Activated gamma-delta T cell treated with Interleukin-2 at 50 U/mL for 16 hours (primary cell): ENCODE results near the gene FOXK2.
A peak's percentile ranks its signal among the peaks of the same experiment; 100 is the strongest.
"Not testable (repeated sequence)": the region's sequence is repeated elsewhere in the genome, so short reads cannot be mapped to it uniquely, and the experiment has no call there.

Experiments used
- DNase-seq: peaks from one replicate; pipeline ENCODE4 v3.0.0-alpha.2; 2020

The FOXK2 gene

DNA sequence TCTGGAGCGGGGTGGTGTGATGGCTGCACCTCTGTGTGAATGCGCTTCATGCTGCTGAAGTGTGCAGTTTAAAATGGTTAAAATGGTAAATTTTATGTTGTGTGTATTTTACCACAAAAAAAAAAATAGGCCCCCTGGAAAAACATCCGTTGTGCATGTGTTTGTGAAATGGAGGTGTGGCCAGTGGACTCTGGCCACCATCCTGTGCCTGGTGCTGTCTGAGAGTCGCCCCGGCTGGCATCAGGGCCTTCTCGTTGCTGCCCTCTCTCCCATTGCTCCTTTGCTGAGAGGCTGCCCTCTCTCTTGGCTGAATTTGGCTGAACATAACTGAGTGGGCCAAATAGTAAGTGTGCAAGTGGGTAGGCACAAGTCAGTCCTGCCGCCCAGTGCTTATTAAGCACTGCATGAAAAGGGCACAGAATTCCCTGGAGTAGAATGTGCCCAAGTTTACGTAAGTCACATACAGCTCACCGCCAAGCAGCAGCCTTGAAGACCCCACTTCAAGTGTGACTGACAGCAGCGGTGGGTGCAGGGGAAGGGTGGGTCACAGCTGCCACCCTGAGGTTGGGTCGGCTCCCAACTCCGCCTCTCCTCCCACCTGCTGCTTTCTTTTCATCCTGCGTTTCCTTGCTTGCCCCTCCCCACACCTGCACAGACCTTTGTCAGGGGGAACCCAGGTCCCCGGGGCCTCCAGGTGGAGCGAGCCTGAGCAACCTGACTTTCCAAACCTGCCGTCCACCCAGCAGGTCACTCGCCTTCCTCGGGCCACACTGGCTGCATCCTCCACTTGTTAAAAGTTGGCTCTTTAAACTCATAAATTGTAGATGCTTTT, 46.8 kb downstream of the FOXK2 start:
- DNase-seq = no peak

GRCh38 chr17:82567286-82567685, 47.8 kb downstream of the FOXK2 start:
- no peak for DNase-seq

DNA sequence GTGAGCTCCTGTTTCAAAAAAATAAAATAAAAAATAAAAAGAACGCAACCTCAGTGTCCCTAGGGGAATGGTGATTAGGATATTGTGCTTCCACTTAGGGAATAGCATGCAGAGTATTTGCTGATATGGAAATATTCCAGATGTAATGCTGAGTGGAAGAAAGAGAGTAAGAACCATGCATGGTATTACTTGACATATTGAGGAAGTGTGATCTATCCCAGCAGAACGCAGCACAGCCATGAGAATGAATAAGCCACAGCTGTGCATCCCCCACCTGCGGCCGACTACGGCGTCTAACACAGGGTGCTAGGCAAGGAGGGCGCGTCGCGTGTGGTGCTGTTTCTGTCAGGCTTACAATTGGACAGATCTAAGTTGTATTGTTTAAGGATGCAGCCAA, 49.5 kb downstream of the FOXK2 start:
- DNase-seq = no peak

- DNase-seq = no peak
Observed at GRCh38 chr17:82569621-82570020, 50.1 kb downstream of the FOXK2 start.

DNA sequence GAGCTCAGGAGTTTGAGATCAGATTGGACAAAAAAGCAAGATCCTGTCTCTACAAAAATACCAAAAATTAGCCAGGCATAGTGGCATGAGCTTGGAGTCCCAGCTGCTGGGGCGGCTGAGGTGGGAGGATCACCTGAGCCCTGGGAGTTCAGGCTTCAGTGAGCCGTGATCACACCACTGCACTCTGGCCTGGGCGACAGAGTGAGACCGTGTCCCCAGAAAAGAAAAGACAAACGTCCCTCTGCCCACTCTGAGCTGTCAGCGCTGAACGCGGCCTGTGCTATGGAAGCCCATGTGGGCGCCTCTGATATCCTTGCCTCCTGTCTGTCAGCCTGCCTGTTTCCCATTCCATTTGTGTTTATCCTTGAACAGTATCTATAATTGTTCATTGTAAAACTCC, 50.7 kb downstream of the FOXK2 start:
- DNase-seq = no peak

DNA sequence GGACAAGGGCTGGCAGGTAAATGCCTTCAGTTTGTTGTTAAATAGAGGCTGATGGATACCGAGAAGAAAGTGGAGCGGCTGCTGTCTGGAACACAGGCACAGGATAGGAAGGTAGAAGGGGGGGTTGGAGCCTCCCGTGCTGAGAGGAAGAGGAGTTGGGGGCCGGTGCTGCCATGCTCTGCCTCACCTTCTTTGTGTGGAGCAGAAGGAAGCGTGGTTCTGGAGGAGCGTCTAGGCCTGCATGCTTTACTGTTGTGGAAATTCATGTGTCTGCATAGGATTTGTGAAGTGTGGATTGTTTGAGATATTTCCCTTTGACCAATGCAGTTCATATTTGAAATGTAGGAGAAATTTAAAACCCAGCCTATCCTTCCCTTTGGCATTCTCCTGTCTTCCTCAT, 52.3 kb downstream of the FOXK2 start:
- no peak for DNase-seq

GRCh38 chr17:82574041-82574440, 54.5 kb downstream of the FOXK2 start:
- DNase-seq = no peak

- not testable (repeated sequence) for DNase-seq
Observed at GRCh38 chr17:82575581-82576221, 56.2 kb downstream of the FOXK2 start.

DNA sequence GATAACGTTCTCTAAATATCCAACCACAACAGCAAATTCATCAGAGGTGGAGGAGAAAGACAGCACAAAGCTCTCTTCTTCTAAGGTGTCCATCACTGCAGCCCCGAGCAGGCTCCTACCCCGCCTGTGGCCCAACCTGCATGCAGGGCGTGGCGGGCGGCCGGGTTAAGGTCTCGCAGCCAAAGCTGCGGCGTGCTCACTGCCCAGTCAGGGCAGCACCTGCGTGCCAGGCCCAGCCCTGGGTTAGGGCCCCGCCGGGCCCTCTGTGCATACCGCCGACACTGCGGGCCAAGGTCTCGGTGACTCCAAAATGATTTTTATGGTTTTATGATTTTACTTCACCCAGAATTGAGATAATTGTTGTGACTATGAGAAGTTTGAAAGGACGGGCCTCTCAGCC, 57.8 kb downstream of the FOXK2 start:
- no peak for DNase-seq

DNA sequence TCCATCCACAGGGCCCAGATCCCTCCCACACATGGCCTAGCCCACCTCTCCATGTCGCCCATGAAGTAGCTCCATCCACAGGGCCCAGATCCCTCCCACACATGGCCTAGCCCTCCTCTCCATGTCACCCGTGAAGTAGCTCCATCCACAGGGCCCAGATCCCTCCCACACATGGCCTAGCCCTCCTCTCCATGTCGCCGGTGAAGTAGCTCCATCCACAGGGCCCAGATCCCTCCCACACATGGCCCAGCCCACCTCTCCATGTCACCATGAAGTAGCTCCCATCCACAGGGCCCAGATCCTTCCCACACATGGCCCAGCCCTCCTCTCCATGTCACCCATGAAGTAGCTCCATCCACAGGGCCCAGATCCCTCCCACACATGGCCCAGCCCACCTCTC, 60.4 kb downstream of the FOXK2 start:
- DNase-seq = not testable (repeated sequence)

DNA sequence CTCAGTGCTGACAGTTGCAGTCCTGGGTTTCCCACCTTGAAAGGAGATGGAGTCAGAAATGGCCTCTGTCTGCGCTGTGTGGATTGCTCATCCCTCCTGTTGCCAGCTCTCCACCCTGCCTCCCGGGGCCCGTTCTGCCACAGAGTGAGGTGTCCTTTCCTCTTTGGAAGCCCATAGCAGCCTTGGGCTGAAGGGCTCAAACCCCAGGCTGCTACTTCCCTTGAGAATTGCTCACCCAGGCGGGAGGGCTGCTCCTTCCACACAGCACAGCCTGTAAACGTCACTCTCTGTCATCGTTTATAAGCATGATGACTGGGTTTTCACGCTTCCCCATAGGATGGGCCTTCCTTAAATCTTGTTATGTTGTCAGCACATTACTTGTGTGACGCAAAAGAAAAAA, 62.7 kb downstream of the FOXK2 start:
- DNase-seq = no peak

DNA sequence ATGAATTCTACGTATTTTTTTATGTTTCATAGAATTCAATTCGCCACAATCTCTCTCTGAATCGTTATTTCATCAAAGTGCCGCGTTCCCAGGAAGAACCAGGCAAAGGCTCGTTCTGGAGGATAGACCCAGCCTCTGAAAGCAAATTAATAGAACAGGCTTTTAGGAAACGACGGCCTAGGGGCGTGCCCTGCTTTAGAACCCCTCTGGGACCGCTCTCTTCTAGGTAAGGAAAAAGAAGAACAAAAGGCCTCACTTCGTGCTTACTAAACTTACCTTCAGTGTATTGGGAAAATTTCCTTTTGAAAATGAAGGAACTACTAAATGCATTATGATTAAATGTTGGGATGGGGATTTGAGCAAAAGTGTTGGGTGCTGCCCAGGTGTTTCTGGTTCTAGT, 63.2 kb downstream of the FOXK2 start:
- DNase-seq = no peak

DNA sequence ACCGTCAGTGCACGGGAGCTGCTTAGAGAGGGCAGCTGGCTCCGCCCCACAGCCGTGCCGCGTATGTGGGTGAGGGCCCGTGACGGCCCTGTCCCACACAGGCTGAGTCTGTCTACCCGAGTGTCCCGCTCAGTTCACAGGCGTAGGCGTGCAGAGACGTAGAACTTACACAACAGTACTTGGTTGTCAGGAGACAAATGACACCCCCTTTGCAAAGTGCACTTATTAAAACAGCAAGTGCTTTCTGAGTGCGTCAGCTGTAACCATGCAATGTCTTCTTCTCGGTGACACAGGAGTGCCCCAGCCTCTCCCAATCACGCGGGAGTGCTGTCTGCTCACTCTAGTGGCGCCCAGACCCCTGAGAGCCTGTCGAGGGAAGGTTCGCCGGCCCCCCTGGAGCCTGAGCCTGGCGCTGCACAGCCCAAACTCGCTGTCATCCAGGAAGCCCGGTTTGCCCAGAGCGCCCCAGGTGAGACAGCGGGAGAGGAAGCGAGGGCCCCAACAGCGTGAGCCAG, 64.2 kb downstream of the FOXK2 start:
- peak; percentile 16 for DNase-seq

DNA sequence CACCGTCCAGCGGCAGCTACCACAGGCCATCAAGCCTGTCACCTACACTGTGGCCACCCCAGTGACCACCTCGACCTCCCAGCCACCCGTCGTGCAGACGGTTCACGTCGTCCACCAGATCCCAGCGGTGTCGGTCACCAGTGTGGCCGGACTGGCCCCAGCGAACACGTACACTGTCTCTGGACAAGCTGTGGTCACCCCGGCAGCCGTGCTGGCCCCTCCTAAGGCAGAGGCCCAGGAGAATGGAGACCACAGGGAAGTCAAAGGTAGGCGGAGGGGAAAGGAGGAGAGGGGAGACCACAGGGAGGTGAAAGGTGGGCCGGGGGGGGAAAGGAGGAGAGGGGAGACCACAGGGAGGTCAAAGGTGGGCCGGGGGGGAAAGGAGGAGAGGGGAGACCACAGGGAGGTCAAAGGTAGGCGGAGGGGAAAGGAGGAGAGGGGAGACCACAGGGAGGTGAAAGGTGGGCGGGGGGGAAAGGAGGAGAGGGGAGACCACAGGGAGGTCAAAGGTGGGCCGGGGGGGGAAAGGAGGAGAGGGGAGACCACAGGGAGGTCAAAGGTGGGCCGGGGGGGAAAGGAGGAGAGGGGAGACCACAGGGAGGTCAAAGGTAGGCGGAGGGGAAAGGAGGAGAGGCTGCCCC, 66.5 kb downstream of the FOXK2 start:
- DNase-seq = not testable (repeated sequence)

GRCh38 chr17:82586576-82587233, 67.2 kb downstream of the FOXK2 start:
- no peak for DNase-seq

GRCh38 chr17:82587234-82588086, 67.9 kb downstream of the FOXK2 start:
- DNase-seq = no peak

- no peak for DNase-seq
Observed at GRCh38 chr17:82588266-82589175, 69.0 kb downstream of the FOXK2 start.

GRCh38 chr17:82589851-82590180, 70.3 kb downstream of the FOXK2 start:
- DNase-seq = no peak

DNA sequence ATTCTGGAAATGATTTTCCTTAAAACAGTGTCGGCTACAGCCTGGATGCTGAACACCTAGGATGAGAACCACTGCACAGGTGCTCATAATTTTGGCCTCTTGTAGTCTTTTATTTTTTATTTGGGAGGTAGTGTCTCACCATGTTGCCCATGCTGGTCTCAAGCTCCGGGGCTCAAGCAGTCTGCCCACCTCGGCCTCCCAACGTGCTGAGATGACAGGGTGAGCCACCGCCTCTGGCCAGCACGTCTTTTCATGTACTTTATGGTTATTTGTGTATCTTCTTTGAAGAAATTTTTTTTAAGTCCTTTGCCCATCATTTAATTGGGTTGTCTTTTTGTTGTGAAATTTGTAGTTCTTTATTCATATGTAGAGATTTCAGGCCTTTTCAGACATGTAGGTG, 70.7 kb downstream of the FOXK2 start:
- no peak for DNase-seq

- DNase-seq = no peak
Observed at GRCh38 chr17:82590881-82591539, 71.5 kb downstream of the FOXK2 start.

- no peak for DNase-seq
Observed at GRCh38 chr17:82592289-82592766, 72.8 kb downstream of the FOXK2 start.
